MM.1S (cell line): ENCODE results near the gene WSB1.

ENCODE experiments used
- DNase-seq: peaks from one replicate; pipeline ENCODE4 v3.0.0-alpha.2; 2015
- H2AFZ ChIP-seq: fragments of 300-600 bp; sonication (generic); 2 replicates; pipeline ENCODE4 v1.6.0; 2016; ENCODE audit warnings: antibody characterized with exemption, low read length
- H3F3A ChIP-seq: fragments of 300-600 bp; sonication (generic); 2 replicates; pipeline ENCODE4 v1.6.1; 2016; ENCODE audit warnings: mild to moderate bottlenecking, antibody characterized with exemption, low read length, moderate library complexity, mixed read lengths; ENCODE audit not compliant: insufficient read depth
- H3K27ac ChIP-seq: fragments of 300-600 bp; sonication (generic); 2 replicates; pipeline ENCODE4 v1.5.1; 2016; ENCODE audit warnings: mild to moderate bottlenecking, low read length
- H3K27me3 ChIP-seq: fragments of 300-600 bp; sonication (generic); replicated peaks from 2 replicates; pipeline ENCODE4 v1.6.0; 2016; ENCODE audit warnings: low read length; ENCODE audit not compliant: insufficient read depth
- H3K36me3 ChIP-seq: fragments of 300-600 bp; sonication (generic); replicated peaks from 2 replicates; pipeline ENCODE4 v1.6.1; 2016; ENCODE audit warnings: mild to moderate bottlenecking, low read length, mixed read lengths; ENCODE audit not compliant: insufficient read depth
- H3K4me1 ChIP-seq: fragments of 300-600 bp; sonication (generic); 2 replicates; pipeline ENCODE4 v1.6.1; 2016; ENCODE audit warnings: low read length, mixed read lengths
- H3K4me2 ChIP-seq: fragments of 300-600 bp; sonication (generic); 2 replicates; pipeline ENCODE4 v1.6.0; 2016; ENCODE audit warnings: low read depth, low read length
- H3K4me3 ChIP-seq: fragments of 300-600 bp; sonication (generic); 2 replicates; pipeline ENCODE4 v1.5.1; 2016; ENCODE audit warnings: low read length, mixed read lengths
- H3K79me2 ChIP-seq: fragments of 300-600 bp; sonication (generic); 2 replicates; pipeline ENCODE4 v1.6.1; 2016; ENCODE audit warnings: mixed run types, low read length, mixed read lengths
- H3K9ac ChIP-seq: fragments of 300-600 bp; sonication (generic); 2 replicates; pipeline ENCODE4 v1.6.1; 2016; ENCODE audit warnings: low read length, mixed read lengths
- H3K9me2 ChIP-seq: fragments of 300-600 bp; sonication (generic); replicated peaks from 2 replicates; pipeline ENCODE4 v1.6.1; 2016; ENCODE audit warnings: mild to moderate bottlenecking, low read length, mixed read lengths; ENCODE audit not compliant: insufficient read depth
- H3K9me3 ChIP-seq: fragments of 300-600 bp; sonication (generic); replicated peaks from 2 replicates; pipeline ENCODE4 v1.6.1; 2016; ENCODE audit warnings: mild to moderate bottlenecking, low read length, mixed read lengths; ENCODE audit not compliant: insufficient read depth
- H4K20me1 ChIP-seq: fragments of 300-600 bp; sonication (generic); 2 replicates; pipeline ENCODE4 v1.6.1; 2016; ENCODE audit warnings: mild to moderate bottlenecking, low read length, moderate library complexity, mixed read lengths; ENCODE audit not compliant: insufficient read depth
- CTCF ChIP-seq: fragments of 300-600 bp; sonication (generic); IDR thresholded peaks from 2 replicates; pipeline ENCODE4 v1.5.1; 2016; ENCODE audit warnings: antibody characterized with exemption, low read length, mixed read lengths
- EZH2 ChIP-seq: fragments of 300-600 bp; sonication (generic); optimal IDR thresholded peaks from 2 replicates; pipeline ENCODE3; 2017; ENCODE audit warnings: low read depth, mild to moderate bottlenecking, antibody characterized with exemption, low read length, mixed read lengths
- EZH2phosphoT487 ChIP-seq: fragments of 300-600 bp; sonication (generic); IDR thresholded peaks from 2 replicates; pipeline ENCODE4 v1.6.1; 2018; ENCODE audit warnings: antibody characterized with exemption, low read length

WSB1 gene

DNA sequence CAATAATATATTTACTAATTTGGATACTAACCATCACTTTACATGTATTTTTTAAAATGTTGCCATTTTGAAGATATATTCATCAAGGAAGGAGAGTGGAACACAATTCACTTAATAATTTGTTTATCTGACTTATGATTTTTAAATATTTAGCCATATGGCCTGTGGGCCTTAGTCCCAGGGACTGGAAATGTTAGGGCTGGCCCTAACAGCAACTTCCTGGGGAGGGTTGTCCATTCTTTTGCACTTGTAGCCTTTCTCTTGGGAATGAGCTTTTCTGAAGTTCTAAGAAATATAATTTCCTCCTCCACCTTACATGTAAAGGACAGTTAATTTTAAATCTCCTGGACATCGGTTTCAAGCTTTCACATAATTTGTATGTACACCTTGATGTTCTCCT, 27.7 kb upstream of the WSB1 start:
- Histone ChIP-seq H4K20me1 (no peaks in the 10 kb centered on the region), H3K27ac (no peak overlapping the region), H3K4me1 (no peaks in the 10 kb centered on the region), H3K4me3 (no peak overlapping the region), H3K9ac (no peak overlapping the region), H3K4me2 (no peak overlapping the region), H3K36me3 (no peaks in the 10 kb centered on the region), H3K27me3 (no peaks in the 10 kb centered on the region), H3F3A (no peaks in the 10 kb centered on the region), H3K9me3 (no peaks in the 10 kb centered on the region), H3K79me2 (no peaks in the 10 kb centered on the region), H3K9me2 (no peaks in the 10 kb centered on the region), H2AFZ (no peak overlapping the region)
- DNase-seq: no peak
- TF ChIP-seq EZH2phosphoT487 (no peak), CTCF (no peak), EZH2 (no peak)

- TF ChIP-seq EZH2: no peak
Measured at GRCh38 chr17:27268394-27269085, 25.4 kb upstream of the WSB1 start.

GRCh38 chr17:27269201-27269600, 24.7 kb upstream of the WSB1 start:
- no peak overlapping the region for H3K4me2 ChIP-seq
- DNase-seq: no peak
- no peaks in the 10 kb centered on the region for H3K36me3 ChIP-seq
- no peak overlapping the region for H3K4me3 ChIP-seq
- H3K79me2 ChIP-seq: no peaks in the 10 kb centered on the region
- no peak overlapping the region for H3K27ac ChIP-seq
- no peaks in the 10 kb centered on the region for H3K9me2 ChIP-seq
- no peaks in the 10 kb centered on the region for H4K20me1 ChIP-seq
- no peak overlapping the region for H2AFZ ChIP-seq
- H3K27me3 ChIP-seq: no peaks in the 10 kb centered on the region
- H3F3A ChIP-seq: no peaks in the 10 kb centered on the region
- TF ChIP-seq EZH2phosphoT487 (no peak), CTCF (no peak), EZH2 (no peak)
- H3K4me1 ChIP-seq: no peaks in the 10 kb centered on the region
- H3K9ac ChIP-seq: no peak overlapping the region
- H3K9me3 ChIP-seq: no peaks in the 10 kb centered on the region

More at GRCh38 chr17:27268394-27269085, 25.4 kb upstream of the WSB1 start:
- no peaks in the 10 kb centered on the region for H3K27me3 ChIP-seq
- no peak overlapping the region for H3K4me2 ChIP-seq
- no peak overlapping the region for H3K4me3 ChIP-seq
- no peaks in the 10 kb centered on the region for H3K9me3 ChIP-seq
- no peak overlapping the region for H2AFZ ChIP-seq
- H3K27ac ChIP-seq: no peak overlapping the region
- no peaks in the 10 kb centered on the region for H3K79me2 ChIP-seq
- no peaks in the 10 kb centered on the region for H4K20me1 ChIP-seq
- H3K9me2 ChIP-seq: no peaks in the 10 kb centered on the region
- no peaks in the 10 kb centered on the region for H3F3A ChIP-seq
- H3K9ac ChIP-seq: no peak overlapping the region
- DNase-seq: no peak
- no peaks in the 10 kb centered on the region for H3K36me3 ChIP-seq
- no peaks in the 10 kb centered on the region for H3K4me1 ChIP-seq

DNA sequence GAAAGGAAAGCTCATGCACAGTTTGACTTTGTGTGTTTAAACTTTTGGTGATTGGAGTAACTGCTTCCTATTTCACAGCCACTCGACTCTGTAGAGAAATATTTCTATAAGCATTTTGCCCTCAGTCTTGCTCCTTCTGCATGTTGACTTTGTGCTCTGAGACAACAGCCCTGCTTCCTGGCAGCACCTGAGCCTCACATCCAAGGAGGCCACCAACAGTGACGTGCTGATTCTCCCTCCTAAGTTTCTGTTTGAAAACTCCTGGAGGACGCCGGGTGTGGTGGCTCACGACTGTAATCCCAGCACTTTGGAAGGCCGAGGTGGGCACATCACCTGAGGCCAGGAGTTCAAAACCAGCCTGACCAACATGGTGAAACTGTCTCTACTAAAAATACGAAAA, 23.9 kb upstream of the WSB1 start:
- no peaks in the 10 kb centered on the region for H3K9me2 ChIP-seq
- TF ChIP-seq EZH2 (no peak), CTCF (no peak), EZH2phosphoT487 (no peak)
- H3K9ac ChIP-seq: no peak overlapping the region
- H3K4me2 ChIP-seq: no peak overlapping the region
- no peak overlapping the region for H2AFZ ChIP-seq
- H3K36me3 ChIP-seq: no peaks in the 10 kb centered on the region
- H3K27me3 ChIP-seq: no peaks in the 10 kb centered on the region
- no peak overlapping the region for H3K4me3 ChIP-seq
- no peak for DNase-seq
- H3K4me1 ChIP-seq: no peaks in the 10 kb centered on the region
- no peaks in the 10 kb centered on the region for H3K79me2 ChIP-seq
- H4K20me1 ChIP-seq: no peaks in the 10 kb centered on the region
- no peaks in the 10 kb centered on the region for H3K9me3 ChIP-seq
- no peaks in the 10 kb centered on the region for H3F3A ChIP-seq
- H3K27ac ChIP-seq: no peak overlapping the region
